ELF-1 (cell line): ENCODE results near the gene ATP9B.
"Not testable (repeated sequence)": the region's sequence is repeated elsewhere in the genome, so short reads cannot be mapped to it uniquely, and the experiment has no call there.

Source experiments
- DNase-seq: peaks from one replicate; pipeline ENCODE4 v3.0.0-alpha.2; 2016; ENCODE audit warnings: low read depth, low spot score

The ATP9B gene

DNA sequence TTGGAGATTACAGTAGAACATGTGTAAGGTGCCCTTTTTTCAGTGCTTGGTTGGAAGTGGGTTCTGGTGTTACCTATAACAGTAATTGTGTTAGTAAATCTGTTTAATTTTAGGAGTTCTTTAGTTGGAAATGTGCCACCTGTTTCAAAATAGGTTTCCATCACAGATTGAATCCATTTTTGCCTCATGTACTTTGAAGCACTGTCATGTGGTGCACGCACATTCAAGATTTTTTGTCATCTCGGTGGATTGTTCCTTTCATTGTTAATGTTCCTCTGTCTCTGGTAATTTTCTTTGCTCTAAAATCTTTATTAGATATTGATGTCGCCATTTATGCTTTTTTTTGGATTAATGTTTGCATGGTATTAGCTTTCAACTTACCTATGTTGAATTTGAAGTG, 1.3 kb downstream of the ATP9B start:
- DNase-seq, result no peak

DNA sequence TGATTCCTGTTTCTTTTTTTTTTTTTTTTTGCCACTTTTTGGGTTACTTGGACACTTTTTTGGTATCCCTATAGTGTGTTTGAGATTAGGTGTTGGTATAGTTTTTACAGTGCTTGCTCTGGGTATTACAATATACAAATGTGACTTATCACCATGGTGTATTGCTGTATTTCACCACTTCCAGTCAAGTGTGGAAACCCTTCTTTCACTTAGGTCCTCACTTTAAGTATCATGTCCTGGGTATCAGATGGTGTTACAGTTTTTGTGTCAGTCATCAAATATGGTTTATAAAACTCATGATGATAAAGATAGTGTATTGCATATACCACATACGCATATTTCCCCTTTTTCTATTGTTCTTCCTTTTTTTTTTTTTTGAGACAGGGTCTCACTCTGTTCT, 1.8 kb downstream of the ATP9B start:
- DNase-seq, result no peak

DNA sequence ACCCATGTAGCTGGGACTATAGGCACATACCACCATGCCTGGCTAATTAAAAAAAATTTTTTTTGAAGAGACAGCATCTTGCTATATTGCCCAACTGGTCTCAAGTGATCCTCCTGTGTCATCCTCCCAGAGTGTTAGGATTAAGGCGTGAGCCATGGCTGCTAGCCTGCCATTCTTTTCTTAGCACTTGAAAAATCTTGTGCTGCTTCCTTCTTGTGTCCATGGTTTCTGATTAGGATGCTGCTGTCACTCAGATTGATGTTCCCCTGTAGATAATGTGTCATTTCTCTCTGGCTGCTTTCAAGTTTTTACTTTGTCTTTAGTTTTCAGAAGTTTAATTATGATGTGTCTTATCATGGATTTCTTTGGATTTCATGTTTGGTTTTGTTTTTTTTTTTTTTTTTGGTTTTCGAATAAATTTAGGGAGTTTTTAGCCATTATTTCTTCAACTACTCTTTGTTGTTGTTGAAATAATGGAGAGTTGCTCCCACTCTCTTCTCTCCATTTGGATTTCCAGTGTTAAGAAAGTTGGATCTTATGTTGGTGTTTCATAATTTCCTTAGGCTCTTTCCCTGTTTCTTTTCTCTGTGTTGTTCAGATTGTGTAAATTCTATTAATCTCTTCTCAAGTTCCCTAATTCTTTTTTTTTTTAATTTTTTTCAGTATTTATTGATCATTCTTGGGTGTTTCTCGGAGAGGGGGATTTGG, 2.5 kb downstream of the ATP9B start:
- no peak for DNase-seq

DNA sequence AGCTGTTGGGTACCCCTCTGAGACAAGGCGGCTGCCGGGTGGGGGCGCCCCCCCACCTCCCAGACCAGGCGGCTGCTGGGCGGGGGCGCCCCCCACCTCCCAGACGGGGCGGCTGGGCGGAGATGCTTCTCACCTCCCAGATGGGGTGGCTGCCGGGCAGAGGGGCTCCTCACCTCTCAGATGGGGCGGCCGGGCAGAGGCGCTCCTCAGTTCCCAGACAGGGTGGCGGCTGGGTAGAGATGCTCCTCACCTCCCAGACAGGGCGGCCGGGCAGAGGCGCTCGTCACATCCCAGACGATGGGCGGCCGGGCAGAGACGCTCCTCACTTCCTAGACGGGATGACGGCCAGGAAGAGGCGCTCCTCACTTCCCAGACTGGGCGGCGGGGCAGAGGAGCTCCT, 3.5 kb downstream of the ATP9B start:
- DNase-seq, result not testable (repeated sequence)

DNA sequence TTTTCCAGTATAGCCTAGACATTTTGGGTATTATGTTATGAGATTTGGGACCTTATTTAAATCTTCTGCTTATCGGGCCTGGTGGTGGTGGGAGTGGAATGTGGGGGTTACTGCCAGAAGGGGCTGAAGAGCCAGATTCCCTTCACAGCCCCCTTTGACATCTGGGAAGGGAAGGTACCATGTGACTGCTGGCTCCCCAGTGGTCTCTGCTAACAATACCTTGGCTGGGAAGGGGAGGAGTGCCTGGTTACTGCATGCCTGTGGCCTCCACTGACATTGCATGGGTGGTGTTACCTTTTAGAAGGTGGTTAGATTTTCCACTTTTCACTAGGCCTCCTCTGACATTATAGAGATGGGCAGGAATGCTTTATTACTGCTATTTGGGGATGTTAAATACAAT, 8.0 kb downstream of the ATP9B start:
- no peak for DNase-seq

DNA sequence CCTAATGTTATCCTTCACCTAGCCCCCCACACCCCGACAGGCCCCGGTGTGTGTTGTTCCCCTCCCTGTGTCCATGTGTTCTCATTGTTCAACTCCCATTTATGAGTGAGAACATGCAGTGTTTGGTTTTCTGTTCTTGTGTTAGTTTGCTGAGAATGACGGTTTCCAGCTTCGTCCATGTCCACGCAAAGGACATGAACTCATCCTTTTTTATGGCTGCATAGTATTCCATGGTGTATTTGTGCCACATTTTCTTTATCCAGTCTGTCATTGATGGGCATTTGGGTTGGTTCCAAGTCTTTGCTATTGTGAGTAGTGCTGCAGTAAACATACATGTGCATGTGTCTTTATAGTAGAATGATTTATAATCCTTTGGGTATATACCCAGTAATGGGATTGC, 9.6 kb downstream of the ATP9B start:
- DNase-seq, result not testable (repeated sequence)

DNA sequence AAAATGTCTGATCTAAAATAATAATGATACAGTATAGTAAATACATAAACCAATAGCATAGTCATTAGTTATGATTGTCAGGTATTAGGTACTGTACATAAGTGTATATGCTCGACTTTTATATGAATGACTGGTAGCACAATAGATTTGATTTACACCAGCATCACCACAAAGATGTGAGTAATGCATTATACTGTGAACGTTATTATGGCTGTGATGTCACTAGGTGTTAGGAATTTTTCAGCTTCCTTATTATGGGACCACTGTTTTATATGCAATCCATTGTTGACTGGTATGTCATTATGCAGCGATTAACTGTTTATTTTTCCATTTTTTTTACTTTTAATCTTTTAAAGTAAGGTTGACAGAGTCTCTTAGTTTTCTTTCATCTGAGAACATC, 23.7 kb downstream of the ATP9B start:
- no peak for DNase-seq

DNA sequence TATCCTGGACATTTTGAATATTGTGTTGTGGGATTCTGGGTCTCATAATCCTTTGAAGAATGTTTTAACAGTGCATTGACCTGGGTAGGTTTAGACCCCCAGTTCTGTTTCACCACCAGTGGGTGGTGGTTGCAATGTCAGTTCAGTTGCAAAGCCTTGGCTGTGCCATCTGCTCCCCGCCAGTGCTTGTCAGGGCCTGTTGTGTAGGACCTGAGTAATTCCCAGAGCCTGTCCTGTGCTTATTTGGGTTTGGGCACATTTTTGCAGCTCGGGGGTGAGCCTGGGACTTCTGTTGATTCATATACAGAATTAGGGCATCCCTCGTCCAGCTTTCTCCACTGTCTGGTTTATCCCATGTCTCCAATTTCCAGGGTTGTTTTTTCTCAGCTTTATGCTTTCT, 24.8 kb downstream of the ATP9B start:
- DNase-seq, result no peak

DNA sequence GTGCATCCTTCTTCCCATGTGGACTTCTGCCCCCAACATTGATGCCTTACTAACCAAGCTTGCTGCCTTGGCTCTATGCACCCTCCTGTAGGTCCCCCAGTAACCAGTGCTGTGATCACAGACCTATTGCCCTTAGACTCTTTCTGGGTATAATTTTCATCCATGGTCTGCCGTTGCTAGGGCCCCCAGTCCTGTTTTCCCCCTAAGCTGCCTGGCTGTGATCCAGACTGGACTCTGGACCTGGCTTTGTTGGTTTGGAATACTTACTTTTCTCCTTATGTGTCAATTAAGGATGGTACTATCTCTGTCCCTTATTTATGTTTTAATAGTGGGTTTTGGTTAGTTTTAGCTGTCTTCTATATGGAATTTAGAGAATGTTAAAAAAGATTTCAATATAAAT, 26.0 kb downstream of the ATP9B start:
- DNase-seq, result no peak

DNA sequence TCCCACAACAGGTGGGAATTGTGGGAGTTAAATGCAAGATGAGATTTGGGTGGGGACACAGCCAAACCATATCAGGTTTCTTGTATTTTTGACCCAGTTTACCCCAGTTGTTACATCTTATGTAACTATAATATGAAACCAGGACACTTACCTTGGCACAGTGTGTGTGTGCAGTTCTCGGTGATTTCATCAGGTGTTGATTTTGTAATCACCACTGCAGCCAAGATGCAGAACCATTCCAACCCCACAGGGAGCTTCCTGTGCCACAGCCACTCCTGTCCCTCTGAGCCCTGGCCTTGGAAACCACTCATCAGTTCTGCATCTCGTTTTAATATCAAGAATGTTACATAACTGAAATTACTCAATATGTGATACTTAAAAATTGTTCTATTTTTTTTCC, 31.8 kb downstream of the ATP9B start:
- no peak for DNase-seq

DNA sequence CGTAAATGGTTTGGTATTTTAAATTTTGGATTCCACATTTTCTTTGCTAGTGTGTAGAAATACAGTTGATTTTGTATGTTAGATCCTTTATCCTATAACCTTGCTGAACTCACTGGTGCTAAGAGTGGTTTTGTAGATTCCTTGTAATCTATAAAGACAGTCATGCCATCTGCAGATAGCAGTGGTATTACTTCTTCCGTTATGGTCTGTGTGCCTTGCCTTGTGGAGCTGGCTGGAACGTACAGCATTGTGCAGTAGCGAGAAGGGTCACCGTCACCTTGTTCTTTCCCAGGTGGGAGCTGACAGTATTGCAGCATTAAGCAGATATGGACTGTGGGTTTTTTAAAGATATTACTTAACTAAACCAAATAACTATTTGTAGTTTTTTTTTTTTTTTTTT, 33.7 kb downstream of the ATP9B start:
- DNase-seq, result no peak

DNA sequence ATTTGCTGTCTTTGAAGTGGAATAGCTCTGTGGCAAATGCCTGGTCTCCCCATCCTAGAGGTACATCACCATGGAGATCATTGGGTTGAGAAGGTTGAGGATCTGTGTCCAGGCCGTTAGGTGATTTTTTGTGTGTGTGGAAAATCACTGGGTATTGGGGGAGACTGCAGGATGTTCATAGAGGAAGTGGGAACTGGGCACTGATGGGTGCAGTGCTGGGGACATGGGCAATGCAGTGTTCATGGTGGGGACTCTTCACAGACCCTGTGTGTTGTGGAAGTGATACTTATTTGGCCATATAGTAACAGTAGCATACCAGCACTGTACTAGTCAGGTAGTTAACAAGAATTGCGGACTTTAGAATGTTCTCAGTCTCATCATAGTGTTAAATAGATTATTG, 34.9 kb downstream of the ATP9B start:
- DNase-seq, result no peak

DNA sequence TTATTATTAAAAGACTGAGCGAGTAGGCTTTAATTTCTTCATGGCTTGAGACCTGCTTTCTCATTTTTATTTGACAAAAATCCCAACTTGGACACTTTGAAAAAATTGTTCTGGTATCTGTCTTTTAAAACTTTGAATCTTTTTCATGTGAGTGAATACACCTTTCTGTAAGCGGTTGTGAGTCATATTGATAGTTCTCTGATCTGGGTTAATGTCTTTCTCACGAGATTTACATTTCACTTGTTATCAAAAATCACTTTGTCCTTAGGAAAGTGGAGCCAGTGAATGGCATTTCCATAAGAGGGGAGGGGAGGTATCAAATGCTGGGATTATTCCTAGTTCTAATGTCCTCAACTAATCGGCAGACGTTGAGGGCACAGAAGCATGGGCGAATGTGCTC, 36.3 kb downstream of the ATP9B start:
- no peak for DNase-seq

DNA sequence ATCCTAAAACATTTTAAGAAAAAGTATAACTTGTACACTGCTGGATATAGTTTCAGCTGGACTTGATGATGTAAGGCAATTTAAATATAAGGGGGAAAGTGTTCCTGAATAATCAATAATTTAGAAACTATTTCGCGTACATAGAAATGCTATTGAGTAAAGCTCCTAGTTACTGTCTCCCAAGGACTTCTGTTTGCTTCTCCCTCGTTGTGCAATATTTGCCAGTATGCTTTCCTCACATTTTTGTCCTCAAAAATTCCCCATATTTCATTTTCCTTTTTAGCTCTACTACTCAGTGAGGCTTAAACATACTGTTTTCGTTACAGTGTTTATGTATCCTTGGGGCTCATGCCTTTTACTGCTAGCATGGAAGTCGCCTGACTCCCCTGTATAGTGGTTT, 36.9 kb downstream of the ATP9B start:
- no peak for DNase-seq

DNA sequence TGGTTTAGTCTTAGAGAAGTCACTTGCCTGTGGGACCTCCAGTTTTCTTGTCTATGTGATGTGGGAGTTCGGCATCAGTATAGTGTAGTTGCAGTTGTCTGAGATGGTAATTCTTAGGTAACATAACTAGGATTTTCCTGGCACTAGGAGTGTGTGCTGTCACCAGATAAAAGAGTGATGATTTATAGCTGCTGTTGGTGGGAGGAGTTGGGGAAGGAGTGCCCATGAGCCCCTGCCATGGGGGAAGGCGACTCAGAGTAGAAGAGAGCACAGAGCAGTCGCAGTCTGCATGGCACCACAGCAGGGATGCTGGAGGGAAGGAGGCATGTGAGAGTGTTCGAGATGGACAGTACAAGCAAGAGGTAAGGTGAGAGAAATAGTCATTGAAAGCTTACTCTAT, 38.7 kb downstream of the ATP9B start:
- no peak for DNase-seq

DNA sequence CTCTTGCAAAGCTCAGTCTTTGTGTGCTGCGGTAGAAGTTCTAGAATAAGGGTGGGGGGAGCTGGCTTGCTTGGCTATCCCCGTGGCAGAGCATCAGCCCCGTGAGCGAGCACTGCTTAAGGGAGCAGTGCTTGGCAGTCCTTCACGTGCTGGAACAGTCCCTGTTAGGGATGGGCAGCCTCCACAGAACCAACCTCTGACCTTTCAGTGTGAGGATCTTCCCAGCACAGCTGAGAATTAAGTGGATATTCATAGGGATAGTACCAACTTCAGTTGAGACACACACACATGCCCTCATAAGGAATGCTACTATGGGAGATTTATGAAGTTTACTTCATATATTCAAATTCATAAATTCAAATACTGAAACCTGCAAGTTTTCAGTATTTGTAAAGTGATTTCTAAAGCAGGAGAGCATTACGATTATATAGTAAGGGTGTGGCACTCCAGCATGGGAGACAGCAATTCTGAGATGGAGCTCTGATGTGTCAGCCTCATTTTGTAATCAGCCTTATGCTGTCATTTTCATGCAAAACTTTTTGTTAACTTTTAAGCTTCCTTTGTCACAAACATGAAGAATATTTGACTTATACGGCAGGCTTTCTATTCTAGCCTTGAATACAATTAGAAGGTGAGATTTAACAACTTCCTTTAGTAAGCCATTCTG, 39.5 kb downstream of the ATP9B start:
- DNase-seq, result no peak

DNA sequence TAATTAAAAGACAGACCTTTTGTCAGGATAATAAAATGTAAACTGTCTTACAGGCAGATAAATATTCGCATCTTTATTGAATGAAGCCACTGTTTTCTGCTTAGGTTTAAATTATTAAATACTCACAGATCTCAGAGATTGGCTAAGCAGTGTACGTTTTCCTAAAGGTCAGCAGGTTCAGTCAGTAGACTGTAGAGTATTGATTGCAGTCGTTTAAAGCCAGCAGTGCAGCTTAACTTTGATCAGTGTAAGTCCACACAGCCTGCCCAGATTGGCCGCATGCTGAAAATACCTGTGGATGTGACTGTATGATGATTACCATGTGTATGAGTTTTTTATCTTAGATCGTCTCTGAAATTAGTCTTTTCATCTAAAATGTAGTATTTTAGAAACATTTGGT, 42.3 kb downstream of the ATP9B start:
- DNase-seq, result no peak

DNA sequence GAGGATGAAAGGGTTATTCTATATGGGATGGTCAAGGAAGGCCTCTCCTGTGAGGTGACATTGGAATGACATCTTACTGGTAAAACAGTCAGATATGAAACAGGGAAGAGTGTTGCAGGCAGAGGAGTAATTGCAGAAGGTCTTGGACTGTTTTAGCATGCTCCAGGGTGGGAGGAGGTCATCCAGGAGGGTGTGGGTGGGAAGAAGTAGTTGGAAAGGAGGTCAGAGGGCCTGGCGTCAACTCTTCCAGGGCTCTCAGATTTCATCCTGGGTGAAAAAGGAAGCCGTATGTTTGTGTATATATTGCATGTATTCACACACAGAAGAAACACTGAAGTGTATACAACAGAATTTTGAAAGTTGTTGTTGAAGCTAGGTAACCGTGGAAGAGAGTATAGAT, 48.2 kb downstream of the ATP9B start:
- no peak for DNase-seq

DNA sequence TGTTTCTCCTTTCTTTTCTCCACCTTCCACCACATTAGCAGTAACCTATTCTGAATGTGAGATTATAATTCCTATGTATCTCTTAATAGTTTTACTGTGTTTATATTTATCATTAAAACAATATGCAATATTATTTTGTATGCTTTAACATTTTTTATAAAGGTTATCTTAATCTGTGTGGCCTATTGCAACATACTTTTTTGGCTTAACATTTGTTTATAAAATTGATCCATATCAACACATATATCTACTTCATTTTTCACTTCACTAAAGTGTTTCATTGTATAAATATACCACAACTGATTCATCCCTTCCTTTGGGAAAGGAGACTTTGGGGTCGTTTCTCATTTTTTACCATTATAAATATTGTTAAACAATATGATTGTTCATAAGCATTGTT, 48.6 kb downstream of the ATP9B start:
- no peak for DNase-seq

DNA sequence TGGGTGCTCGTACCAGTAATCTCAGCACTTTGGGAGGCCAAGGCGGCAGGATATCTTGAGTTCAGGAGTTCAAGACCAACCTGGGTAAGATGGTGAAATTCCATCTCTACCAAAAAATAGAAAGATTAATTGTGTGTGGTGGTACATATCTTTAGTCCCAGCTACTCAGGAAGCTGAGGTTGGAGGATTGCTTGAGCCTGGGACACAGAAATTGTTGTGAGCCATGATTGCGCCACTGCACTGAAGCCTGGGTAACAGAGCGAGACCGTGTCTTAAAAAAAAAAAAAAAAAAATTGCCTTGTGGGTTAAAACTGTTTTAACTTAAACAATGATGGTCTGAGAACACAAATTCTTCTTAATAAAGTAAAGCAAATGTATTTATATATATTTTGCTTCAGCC, 49.6 kb downstream of the ATP9B start:
- no peak for DNase-seq

DNA sequence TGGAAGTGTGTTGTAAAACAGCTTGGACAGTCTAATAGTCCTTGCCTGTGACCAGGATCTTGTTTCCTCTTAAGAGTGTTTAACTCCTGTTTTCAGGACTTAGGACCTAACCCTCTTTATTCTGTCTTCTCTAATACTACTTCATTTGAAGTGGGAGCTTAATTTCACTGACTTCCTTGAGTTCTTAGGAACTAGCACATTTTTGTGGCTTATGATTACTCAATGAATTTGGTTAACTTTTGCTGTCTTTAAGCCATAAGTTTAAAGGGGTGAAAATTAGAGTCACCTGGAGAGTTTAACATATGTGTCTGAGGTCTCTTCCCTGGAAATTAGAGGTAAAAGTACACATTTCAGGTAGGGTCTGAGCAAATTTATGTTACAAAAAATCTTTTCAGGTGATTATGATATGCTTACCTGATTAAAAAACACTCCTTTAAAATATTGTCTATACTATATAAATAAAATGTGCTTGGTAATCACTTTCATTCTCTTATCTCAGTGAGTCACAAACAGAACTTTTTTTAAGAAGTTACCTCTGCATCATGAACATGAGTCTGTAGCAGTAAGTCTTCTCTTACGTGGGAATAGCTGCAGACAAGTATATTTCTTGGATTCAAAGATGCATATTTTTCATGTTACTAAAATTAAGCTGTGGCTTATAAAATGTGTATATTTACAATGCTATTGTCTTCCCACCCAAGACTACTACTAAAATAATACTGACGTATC, 52.7 kb downstream of the ATP9B start:
- DNase-seq, result no peak

DNA sequence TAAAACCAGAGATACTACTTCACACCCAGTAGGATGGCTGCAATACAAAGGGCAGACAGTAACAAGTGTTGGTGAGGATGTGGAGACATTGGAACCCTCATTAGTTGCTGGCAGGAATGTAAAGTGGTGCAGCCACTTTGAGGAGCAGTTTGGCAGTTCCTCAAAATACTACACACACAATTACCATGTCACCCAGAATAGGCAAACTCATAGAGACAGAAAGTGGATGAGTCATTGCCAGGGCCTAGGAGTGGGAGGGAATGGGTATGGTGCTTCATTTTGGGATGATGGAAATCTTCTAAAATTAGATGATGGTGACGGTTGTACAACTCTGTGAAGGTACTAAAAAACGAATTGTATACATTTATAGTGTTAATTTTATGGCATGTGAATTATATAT, 54.8 kb downstream of the ATP9B start:
- DNase-seq, result no peak

DNA sequence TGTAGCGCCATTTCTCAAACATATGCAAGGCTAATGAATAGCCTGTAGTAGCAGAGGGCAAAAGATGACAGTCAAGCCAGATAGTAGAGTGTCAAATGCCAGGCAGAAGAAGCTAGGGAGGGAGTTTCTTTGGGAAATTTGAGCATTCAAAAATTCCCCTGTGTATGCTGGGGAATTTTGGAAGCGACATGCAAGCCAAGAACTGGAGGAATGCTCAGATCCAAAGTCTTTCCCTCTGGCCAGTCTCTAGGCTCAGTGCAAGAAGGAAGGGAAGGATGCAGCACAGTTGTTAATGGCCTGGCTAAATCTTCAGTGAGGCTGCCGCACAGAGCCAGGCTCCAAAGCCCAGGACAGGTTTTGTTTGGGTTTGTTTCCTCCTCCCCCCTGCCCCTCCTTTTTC, 59.9 kb downstream of the ATP9B start:
- no peak for DNase-seq
